HG02870 (cell line): Measurements from ENCODE around the gene VPS13D.

Experiments used
- ATAC-seq: cut with Tn5 transposase; IDR thresholded peaks from one replicate; pipeline ENCODE4 v1.9.1; 2021; ENCODE audit warnings: mild to moderate bottlenecking, moderate library complexity; ENCODE audit not compliant: unreplicated experiment

Gene VPS13D

DNA sequence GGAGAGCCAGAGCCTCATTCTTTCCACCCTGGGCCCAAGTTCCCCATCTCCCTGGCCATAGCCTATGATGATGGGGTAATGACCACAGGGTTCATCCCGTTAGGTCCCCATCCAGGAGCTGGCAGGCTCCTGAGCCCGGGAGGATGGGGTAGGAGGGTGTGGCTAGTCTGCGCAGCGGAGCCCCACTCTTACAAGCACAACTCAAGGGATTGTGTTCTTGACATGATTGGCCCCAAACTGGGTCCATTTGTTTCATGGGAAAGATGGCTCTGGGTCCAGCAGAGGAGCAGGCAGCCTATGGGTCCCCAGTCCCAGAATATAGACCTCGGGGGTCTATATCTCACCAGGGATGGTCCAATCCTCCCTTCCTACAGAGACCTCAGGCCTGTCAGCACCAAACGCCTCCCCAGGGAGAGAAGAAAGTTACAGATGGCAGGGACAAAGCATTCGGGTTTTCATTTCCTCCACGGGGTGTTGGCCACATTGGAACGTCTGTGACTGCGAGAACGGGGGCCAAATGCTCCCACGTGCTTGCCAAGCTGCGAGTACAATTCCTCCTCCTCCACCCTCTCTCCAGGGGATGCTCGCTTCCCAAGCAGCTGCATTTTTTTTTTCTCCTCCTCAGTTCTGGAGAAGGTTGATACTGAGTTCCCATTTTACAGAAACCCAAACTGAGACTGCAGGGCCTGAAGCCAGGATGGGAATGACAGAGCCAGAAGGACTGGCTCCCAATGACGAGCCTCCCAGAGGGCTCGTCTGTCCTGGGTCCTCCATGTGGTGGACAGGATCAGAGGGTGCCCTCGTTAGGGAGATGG lies 317.1 kb downstream of the VPS13D start:
- no peak for ATAC-seq

DNA sequence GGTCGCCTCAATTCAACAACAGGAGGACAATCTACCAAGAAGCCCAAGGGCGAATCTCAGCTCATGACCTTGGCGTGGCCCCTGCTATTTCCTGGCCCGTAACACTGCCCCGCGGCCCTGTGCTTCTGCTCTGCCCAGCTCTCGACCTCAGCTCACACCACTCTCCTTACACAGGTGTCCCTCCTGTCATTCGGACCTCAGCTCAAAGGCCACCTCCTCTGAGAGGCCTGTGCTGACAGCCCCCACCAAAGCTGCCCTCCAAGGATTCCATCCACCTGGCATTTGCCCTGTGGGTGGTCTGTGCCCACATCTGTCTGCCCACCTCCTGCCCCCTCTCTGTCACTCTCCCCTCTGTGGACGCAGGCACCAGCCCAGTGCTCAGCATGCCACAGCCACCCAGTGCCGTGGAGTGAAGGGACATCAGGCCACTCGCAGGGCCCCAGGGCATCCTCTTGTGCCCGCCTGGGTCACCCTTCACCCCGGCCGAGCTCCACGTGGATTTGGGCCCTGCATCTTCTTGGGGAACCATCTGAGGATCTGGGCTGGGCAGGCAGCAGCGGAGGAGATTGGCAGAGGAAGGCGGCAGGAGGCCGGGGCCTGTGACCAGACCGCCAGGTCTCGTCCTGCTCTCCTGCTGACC lies 317.9 kb downstream of the VPS13D start:
- no peak for ATAC-seq

DNA sequence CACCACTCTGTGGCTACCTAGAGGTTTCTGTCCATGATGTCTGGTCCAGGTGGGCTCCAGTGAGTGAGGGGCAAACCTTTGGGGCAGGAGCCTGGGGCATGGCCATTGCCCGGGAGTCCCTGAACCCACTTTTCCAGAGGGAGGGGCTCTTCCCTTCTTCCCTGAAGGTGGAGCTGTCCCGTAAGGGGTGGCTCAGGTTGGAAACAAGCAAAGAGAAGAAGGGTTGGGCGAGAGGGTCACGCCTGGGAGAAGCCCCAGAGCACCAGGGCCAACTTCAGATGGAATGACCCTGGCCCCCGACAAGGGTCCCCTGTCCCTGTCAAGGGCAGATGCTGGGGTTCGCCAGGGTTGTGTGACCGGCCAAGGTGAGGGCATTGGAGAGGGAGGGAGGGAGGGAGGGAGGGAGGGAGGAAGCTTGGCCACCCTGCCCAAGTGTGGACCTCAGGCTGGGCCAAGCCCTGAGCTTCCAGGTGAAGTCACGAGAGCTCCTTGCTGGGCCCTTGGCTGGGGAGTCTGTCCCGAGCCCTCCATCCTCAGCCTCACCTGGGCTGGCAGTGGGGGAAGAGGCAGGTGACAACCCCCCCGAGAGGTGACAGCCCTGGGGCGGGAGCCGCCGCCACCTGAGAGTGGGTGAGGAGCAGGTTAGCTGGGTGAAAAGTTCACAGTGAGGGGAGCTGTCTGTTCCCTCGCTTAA lies 318.6 kb downstream of the VPS13D start:
- no peak for ATAC-seq

DNA sequence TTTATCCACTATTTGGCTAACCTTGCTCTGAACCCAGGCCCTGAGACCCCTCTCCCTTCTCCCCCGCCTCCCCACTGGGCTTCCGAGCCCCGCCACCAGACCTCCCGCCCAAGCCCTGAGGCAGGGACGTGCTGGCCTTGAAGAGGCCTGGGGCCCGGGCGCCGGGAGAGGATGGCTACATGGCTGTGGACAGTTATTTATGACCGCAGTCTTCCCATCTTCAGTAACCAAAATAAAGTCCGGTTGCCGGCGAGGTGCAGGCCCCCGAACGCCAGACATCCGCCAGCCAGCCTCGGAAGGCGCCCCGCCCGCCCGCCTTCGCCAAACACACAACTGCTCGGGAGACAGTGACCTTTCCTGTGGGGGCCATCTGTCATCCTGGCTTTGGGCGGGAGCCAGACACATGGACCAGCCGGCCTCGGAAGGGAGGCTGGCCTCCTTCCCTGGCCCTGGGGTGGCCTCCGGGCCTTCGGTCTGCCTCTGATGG lies 319.2 kb downstream of the VPS13D start:
- no peak for ATAC-seq

DNA sequence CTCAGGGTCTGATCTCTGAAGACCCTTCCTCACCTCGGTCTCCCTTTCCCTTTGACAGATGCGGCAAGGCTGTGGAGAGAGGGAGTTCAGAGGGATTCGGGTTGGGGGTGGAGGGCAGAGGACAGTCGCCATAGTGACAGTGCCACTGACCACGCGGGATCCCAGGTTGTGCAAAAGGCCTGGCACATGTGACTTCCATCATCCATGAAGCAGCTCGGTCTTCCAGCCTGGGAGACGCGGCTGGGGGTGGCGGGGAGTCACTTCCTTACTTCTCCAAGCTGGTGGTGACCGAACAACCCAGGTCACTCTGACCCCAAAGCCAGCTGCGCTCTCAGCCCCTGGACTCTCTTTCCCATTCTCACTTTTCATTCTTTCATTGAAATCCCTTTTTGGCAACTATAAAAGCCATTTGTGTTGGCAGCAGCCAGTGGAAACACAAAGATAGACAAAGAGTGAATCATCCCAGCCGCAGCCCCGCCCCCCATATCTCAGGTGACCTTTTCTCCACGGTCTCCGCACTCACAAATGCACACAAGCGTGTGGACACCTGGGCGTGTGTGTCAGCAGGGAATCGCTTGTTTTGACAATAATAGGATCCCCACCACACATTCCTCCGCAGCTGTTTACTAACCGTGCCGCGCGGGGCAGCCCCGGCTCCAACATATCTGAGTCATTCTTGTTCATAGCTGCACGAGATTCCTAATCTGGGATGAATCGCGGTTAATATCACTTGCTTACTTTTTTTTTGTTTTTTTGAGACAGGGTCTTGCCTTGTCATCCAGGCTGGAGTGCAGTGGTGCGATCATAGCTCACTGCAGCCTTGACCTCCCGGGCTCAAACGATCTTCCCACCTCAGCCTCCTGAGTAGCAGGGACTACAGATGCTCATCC lies 319.9 kb downstream of the VPS13D start:
- no peak for ATAC-seq

DNA sequence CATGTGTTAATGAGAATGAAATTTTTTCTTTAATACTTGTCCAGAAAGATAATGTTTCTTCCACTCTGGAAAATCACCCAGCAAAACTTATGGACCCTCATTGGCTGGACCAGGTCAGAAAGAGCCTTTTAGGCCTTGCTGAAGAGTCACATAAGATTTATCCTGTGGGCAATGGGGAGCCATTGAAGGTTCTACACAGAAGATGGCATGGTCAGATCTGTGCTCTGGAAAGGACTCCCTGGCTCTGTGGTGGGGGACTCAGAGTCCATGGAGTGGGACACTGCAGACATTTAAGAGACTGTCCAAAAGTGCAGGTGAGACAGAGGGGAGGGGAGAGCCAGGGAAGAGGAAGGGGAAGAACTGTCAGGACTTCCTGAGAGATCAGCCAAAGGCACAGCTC lies 321.8 kb downstream of the VPS13D start:
- no peak for ATAC-seq

DNA sequence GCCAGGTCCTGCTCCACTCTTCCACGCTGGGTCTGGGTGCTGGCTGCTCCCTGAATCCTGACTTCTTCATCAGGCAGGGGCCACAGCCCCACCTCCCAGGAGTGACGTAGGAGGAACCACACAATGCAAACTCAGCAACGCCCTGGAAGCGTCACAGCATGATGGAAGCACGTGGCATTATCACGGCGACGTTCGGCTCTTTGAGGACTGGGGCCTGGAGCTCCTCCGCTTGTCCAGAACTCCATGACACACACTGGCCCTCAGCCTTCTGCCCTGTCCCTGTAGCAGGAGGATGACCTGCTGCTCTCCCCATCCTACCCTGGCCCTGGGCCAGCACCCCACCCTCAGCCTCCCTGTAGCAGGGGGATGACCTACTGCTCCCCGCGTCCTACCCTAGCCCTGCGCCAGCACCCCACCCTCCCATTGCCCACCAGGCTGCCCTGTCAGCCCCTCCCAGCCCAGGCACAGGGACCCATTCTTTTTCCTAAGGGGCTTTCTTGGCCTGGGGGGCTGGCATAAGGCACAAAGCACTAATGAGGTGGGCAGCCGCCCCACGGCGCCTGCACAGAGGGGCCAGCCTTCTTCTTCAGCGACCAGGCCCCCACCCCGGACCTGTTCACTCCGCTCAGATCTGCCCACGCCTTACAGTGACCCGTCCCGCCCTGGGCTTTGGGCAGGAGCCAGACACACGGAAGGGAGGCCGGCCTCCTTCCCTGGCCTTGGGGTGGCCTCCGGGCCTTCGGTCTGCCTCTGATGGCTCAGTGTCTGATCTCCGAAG lies 322.5 kb downstream of the VPS13D start:
- ATAC-seq: no peak

DNA sequence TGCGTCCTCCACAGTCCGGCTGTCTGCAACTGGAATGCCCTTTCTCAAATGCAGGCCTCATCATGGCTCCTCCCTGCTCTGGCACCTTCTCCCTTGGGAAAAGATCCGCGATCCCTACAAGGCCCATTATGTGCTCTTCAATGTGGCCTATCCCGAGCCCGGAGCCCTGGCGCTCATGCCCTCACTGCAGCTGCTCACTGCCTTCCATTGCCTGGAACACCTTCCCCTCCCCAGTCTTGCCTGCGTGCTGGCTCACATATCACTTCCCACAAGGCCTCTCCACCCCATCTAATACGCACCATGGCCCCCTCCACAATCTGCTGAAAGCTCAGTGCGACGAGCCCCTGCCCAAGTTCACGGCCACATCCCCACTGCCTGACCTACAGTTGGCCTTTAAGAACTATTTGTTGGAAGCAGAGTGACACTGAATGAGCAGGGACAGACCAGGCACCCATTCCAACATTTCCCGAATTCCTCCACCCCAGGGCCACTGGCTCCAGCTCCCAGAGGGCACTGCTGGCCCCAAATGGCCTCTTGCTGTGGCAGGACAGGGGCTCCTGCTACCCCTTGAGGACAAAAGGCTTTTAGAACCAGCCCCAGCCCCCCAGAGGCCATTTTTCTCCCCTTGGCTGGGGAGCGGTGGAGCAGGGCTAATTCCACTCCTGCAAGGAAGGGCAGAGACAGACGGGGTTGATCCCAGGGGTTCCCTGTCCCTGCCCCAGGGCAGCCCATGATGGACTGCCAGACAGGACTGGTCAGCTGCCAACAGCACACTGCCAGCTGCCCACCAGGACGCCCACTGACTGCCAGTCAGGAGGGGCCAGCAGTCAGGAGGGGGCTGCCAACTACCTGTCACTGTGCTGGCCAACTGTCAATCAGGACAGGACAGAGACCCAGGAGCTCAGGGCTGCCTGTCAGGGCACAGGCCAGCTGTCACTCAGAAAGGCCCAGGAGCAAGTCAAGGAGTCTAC lies 323.4 kb downstream of the VPS13D start:
- no peak for ATAC-seq

DNA sequence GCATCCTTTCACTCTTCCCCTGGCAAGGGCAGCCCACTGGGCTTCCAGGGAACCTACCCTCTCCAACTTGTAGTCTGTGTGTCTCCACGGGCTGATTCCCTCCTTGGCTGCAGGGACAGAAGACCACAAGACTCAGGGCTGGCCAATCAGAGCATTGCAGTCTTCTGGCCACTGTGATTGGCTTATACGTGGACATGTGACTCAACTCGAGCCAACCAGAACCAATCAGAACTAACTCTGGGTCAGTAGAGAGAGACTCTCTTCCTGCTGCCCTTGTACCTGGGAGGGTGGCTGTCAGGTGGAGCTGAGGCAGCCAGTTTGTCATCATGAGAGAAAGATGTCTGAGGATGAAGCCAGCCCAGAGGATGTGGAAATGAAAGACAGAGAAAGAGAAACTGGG lies 324.1 kb downstream of the VPS13D start:
- ATAC-seq: no peak

DNA sequence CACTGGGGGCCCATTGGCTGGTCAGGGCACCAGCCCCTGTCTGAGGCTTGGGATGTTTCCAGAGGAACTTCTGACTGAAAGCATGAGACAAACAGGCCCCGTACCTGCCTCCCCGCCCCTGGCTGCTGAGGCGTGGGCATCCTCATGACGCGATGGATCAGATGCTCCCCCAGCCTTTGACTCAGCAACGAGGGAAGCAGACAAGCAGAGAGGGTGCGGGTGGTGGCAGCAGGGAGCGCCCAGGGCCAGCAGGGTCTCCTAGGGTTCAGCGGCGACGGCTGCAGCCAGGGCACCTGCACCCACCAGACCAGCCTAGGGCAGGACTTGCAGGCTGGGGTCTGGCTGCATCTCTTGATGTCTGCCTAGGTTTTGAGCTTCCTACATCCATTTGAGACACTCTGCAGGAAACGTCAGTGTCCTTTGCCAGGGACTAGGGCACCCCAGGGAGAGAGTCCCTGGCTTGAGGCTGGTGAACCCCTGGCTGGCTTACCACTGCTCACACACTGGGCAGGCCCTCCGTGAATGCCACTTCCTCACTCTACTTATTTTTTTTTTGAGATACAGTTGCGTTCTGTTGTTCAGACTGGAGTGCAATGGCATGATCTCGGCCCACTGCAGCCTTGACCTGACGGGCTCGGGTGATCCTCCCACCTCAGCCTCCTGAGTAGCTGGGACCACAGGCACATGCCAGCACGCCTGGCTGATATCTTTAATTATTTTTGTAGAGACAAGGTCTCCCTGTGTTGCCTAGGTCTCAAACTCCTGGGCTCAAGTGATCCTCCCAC lies 324.9 kb downstream of the VPS13D start:
- no peak for ATAC-seq

DNA sequence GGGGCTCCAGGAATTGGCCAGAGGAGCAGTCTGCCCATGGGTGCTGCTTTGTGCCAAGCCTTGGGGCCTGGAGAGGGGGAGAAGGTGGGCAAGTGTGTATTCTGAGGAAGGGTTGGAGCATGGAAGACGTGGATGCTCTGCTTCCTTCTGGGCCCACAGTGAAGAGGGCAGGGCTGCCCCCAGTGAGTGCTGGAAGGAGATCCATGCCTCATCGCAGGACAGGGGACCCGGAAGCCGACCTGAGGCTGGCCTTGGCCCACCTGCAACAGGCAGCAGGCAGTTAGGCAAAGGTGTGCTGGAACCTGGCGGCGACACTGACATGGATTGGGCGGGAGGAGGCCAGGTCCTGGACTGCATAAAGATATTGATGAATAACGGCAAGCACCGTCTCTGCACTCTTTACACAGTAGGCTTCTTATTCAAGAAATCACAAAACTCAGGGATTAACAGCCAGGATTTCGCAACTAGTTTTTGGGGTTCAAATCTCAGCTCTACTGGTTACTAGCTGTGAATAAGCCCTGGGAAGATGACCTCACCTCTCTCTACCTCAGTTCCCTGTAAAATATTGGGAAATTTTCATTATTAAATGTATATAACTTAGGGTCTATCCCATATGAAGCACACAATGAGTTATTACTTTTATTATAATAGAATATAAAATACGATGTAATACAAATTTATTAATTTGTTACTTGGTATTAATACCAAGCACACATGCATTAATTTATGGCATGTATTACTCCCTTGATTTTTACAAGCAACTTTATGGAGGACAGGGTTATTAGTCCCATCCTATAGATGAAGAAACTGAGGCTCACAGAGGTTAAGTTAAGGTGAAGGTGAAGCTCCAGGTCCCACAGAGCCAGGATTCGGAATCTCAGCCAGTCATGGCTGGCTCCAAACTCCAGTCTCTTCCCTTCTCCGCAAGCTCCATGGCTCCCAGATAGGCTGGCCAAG lies 325.9 kb downstream of the VPS13D start:
- no peak for ATAC-seq

DNA sequence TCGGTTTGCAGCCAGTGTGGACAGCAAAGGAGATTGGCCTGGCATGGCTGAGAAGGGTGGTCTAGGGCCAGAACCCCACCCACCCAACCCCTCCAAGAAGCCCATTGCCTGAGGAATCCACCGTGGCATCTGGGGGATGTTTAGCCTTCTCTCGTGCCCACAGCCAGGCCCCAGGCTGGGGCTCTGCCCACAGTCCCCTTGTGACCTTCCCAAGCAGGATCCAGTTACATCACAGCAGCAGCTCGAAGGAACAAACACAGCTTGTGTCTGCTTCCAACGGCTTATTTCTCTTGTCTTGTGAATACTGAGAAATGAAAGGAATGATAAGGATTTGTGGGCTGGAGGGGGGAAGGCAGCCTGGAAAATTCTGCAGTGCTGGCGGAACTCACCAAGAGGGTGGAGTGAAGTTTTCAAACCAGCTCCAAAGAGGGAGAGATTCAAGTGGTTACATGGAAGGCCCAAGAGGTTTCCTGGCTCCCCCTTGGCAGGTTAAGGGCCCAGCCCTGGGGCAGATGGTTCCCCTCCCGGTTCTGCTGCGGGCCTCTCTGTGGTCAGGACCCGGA lies 326.6 kb downstream of the VPS13D start:
- ATAC-seq: no peak

DNA sequence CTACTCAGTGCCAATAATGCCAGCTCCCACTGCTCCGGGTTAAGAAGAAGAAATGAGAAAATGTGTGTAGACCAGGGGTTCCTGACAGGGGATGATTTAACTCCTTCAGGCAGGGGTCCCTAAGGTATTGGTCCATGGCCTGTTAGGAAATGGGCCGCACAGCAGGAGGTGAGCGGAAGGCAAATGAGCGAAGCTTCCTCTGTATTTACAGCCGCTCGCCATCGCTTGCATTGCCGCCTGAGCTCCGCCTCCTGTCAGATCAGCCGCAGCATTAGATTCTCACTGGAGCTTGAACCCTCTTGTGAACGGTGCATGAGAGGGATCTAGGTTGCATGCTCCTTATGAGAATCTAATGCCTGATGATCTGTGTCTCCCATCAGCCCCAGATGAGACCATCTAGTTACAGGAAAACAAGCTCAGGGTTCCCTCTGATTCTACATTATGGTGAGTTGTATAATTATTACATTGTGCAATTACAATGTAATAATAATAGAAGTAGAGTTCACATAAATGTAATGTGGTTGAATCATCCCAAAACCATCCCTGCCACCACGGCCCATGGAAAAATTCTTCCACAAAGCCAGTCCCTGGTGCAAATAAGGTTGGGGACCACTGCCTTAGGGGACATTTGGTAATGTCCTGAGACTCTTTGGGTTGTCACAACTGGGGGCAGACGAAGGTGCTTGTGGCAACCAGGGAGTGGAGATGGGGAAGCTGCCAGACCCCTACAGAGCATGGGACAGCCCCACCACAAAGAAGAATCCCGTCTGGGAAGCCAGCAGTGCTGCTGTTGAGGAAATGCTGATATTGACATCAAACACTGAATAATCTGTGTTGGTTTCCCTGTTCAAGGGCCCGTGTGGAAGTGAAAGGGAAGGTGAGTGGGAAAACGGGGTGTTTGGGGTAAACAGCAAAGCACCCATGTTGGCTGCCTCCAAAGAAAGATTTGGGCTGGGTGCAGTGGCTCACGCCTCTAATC lies 327.4 kb downstream of the VPS13D start:
- no peak for ATAC-seq

DNA sequence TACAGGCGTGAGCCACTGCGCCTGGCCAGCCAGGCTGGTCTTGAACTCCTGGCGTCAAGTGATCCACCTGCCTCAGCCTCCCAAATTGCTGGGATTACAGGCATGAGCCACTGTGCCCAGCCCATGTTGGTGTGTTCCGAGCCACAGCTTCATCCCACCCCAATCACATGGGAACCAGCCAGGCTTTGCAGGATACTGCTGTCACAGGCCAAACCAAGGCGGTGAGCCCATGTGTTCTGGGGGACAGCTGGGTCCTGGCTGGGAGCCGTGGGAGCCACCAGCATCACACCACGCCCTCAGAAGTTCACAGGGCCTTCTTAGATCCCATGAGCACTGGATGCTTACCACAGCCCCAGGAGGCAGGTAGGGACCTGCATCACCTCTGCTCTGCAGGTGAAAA lies 331.3 kb downstream of the VPS13D start:
- no peak for ATAC-seq
